ENCODE results near the gene MGAT4A.

- TF ChIP-seq POLR2A (IDR thresholded peaks at IDR 0.05; ENCODE audit: extremely low read depth, insufficient read length) (no peak), CTCF (IDR thresholded peaks at IDR 0.05; ENCODE audit: low read depth, low read length) (peak; percentile 5), MAX (IDR thresholded peaks at IDR 0.05; ENCODE audit: low read depth, low read length) (no peak)
Measured at GRCh38 chr2:98580656-98581284, 150.2 kb downstream of the MGAT4A start.
